H9 (cell line): Measurements from ENCODE around the gene MS4A10. TPM values are rescaled to one million over a fixed set of nuclear protein-coding genes. Genes with fewer than 3 reads are reported as not detected.

Source experiments
- DNase-seq: peaks from one replicate; pipeline ENCODE4 v3.0.0-alpha.2; 2017
- H2AFZ ChIP-seq: one replicate; pipeline ENCODE4 v1.6.1; 2013; ENCODE audit warnings: mild to moderate bottlenecking, low read length, control low read depth, moderate library complexity
- H2AK5ac ChIP-seq: 2 replicates; pipeline ENCODE4 v1.6.1; 2013; ENCODE audit warnings: low read length, control low read depth, mixed read lengths; ENCODE audit not compliant: insufficient read length
- H2BK120ac ChIP-seq: one replicate; pipeline ENCODE4 v1.6.1; 2013; ENCODE audit warnings: low read depth, mild to moderate bottlenecking, low read length, control low read depth, inconsistent platforms; ENCODE audit not compliant: poor library complexity, severe bottlenecking
- H2BK12ac ChIP-seq: 2 replicates; pipeline ENCODE4 v1.6.1; 2013; ENCODE audit warnings: low read length, control low read depth, mixed read lengths, low read depth; ENCODE audit not compliant: insufficient read length
- H2BK15ac ChIP-seq: 2 replicates; pipeline ENCODE4 v1.6.1; 2013; ENCODE audit warnings: low read depth, low read length, control low read depth
- H2BK20ac ChIP-seq: one replicate; pipeline ENCODE4 v1.6.1; 2013; ENCODE audit warnings: low read depth, mild to moderate bottlenecking, low read length, control low read depth, inconsistent platforms; ENCODE audit not compliant: poor library complexity, severe bottlenecking
- H2BK5ac ChIP-seq: 2 replicates; pipeline ENCODE4 v1.6.1; 2013; ENCODE audit warnings: low read length, control low read depth, mixed read lengths; ENCODE audit not compliant: insufficient read length
- H3K14ac ChIP-seq: 2 replicates; pipeline ENCODE4 v1.6.1; 2013; ENCODE audit warnings: low read length, control low read depth; ENCODE audit not compliant: insufficient read depth
- H3K18ac ChIP-seq: 2 replicates; pipeline ENCODE4 v1.6.1; 2013; ENCODE audit warnings: low read depth, mild to moderate bottlenecking, mixed read lengths, low read length, control low read depth; ENCODE audit not compliant: insufficient read length
- H3K23ac ChIP-seq: 2 replicates; pipeline ENCODE4 v1.6.1; 2013; ENCODE audit warnings: low read length, control low read depth, mixed read lengths, low read depth; ENCODE audit not compliant: insufficient read length
- H3K23me2 ChIP-seq: 2 replicates; pipeline ENCODE4 v1.6.1; 2013; ENCODE audit warnings: low read depth, mild to moderate bottlenecking, mixed read lengths, low read length, control low read depth; ENCODE audit not compliant: insufficient read length, poor library complexity, severe bottlenecking
- H3K27ac ChIP-seq: 2 replicates; pipeline ENCODE4 v1.5.1; 2013; ENCODE audit warnings: low read length, control low read depth, mixed read lengths, low read depth; ENCODE audit not compliant: insufficient read length
- H3K27me3 ChIP-seq: 2 replicates; pipeline ENCODE4 v1.6.1; 2013; ENCODE audit warnings: low read length, control low read depth, inconsistent platforms; ENCODE audit not compliant: insufficient read depth
- H3K4ac ChIP-seq: 2 replicates; pipeline ENCODE4 v1.6.1; 2013; ENCODE audit warnings: low read depth, mild to moderate bottlenecking, control low read depth, inconsistent platforms, low read length, moderate library complexity
- H3K4me1 ChIP-seq: 2 replicates; pipeline ENCODE4 v1.6.1; 2013; ENCODE audit warnings: low read length, control low read depth, inconsistent platforms; ENCODE audit not compliant: insufficient read depth
- H3K4me2 ChIP-seq: 2 replicates; pipeline ENCODE4 v1.6.1; 2013; ENCODE audit warnings: low read length, control low read depth, mixed read lengths; ENCODE audit not compliant: insufficient read length, insufficient read depth
- H3K56ac ChIP-seq: 2 replicates; pipeline ENCODE4 v1.6.1; 2013; ENCODE audit warnings: low read depth, mild to moderate bottlenecking, mixed read lengths, low read length, control low read depth; ENCODE audit not compliant: insufficient read length
- H3K79me1 ChIP-seq: 2 replicates; pipeline ENCODE4 v1.6.1; 2013; ENCODE audit warnings: low read depth, mild to moderate bottlenecking, moderate library complexity, low read length, control low read depth, inconsistent platforms; ENCODE audit not compliant: insufficient read depth, poor library complexity, severe bottlenecking
- H3K79me2 ChIP-seq: 2 replicates; pipeline ENCODE4 v1.6.1; 2013; ENCODE audit warnings: low read length, control low read depth, inconsistent platforms; ENCODE audit not compliant: insufficient read depth
- H3K9ac ChIP-seq: 2 replicates; pipeline ENCODE4 v1.6.1; 2013; ENCODE audit warnings: low read length, control low read depth, mixed read lengths; ENCODE audit not compliant: insufficient read length; ENCODE audit errors: extremely low read depth
- H3K9me3 ChIP-seq: one replicate; pipeline ENCODE4 v1.6.1; 2013; ENCODE audit warnings: low read depth, low read length, inconsistent platforms; ENCODE audit not compliant: control insufficient read depth
- H3T11ph ChIP-seq: one replicate; pipeline ENCODE4 v1.6.1; 2013; ENCODE audit warnings: mild to moderate bottlenecking, low read length, control low read depth, inconsistent platforms
- H4K20me1 ChIP-seq: one replicate; pipeline ENCODE4 v1.6.1; 2013; ENCODE audit not compliant: control insufficient read depth, insufficient read length, insufficient read depth
- H4K5ac ChIP-seq: 2 replicates; pipeline ENCODE4 v1.6.1; 2013; ENCODE audit warnings: low read depth, mild to moderate bottlenecking, mixed read lengths, low read length, control low read depth; ENCODE audit not compliant: insufficient read length
- H4K8ac ChIP-seq: replicated peaks from 2 replicates; pipeline ENCODE4 v1.6.1; 2013; ENCODE audit warnings: low read length, control low read depth, mixed read lengths, low read depth; ENCODE audit not compliant: insufficient read length
- H4K91ac ChIP-seq: 2 replicates; pipeline ENCODE4 v1.6.1; 2013; ENCODE audit warnings: low read depth, mild to moderate bottlenecking, moderate library complexity, mixed read lengths, low read length, control low read depth; ENCODE audit not compliant: insufficient read length
- H3K27ac Mint-ChIP-seq, 3 experiments: 2 replicates in 2 of 3; 3 replicates in 1 of 3; pipeline ENCODE4 v1.8.0; 2020 to 2021; ENCODE audit warnings: mixed read lengths in 3 of 3, mild to moderate bottlenecking in 1 of 3, moderate library complexity in 1 of 3
- H3K27me3 Mint-ChIP-seq: 2 replicates; pipeline ENCODE4 v1.8.0; 2021; ENCODE audit warnings: low read depth, mild to moderate bottlenecking, moderate library complexity, mixed read lengths
- H3K36me3 Mint-ChIP-seq, 3 experiments: 2 replicates in 2 of 3; 3 replicates in 1 of 3; pipeline ENCODE4 v1.8.0; 2020 to 2021; ENCODE audit warnings: low read depth in 3 of 3, mixed read lengths in 3 of 3; ENCODE audit not compliant: insufficient read depth in 1 of 3
- H3K4me1 Mint-ChIP-seq, 2 experiments: 2 replicates each; pipeline ENCODE4 v1.8.0; 2020; ENCODE audit warnings: mixed read lengths in 2 of 2
- H3K4me3 Mint-ChIP-seq, 2 experiments: 2 replicates in 1 of 2; 3 replicates in 1 of 2; pipeline ENCODE4 v1.8.0; 2020 to 2021; ENCODE audit warnings: mild to moderate bottlenecking in 2 of 2, mixed read lengths in 2 of 2, moderate library complexity in 1 of 2
- H3K9me3 Mint-ChIP-seq, 2 experiments: 2 replicates in 1 of 2; 3 replicates in 1 of 2; pipeline ENCODE4 v1.8.0; 2020; ENCODE audit warnings: mild to moderate bottlenecking in 2 of 2, mixed read lengths in 2 of 2, moderate library complexity in 1 of 2
- CTCF ChIP-seq: fragments of 200-600 bp; sonication (generic); conservative IDR thresholded peaks from 3 replicates; pipeline ENCODE4 v1.8.0; 2021; ENCODE audit warnings: antibody characterized with exemption, mild to moderate bottlenecking
- WGBS: extraction: QIAGEN DNeasy Blood & Tissue Kit; methylation state at CpG from one replicate; pipeline ENCODE4 v1.1.7; 2013; ENCODE audit warnings: missing lambda C conversion rate, low lambda C conversion rate, mixed read lengths; ENCODE audit not compliant: insufficient read length; ENCODE audit errors: extremely low coverage; 5-methylcytosine and 5-hydroxymethylcytosine counted together
- total RNA-seq: library from RNA; stranded (reverse); gene quantifications from 2 replicates; pipeline ENCODE4 v1.2.1, GENCODE V29; 2021

The MS4A10 gene
- total RNA-seq, 1 experiment from 2014 or later: not detected

DNA sequence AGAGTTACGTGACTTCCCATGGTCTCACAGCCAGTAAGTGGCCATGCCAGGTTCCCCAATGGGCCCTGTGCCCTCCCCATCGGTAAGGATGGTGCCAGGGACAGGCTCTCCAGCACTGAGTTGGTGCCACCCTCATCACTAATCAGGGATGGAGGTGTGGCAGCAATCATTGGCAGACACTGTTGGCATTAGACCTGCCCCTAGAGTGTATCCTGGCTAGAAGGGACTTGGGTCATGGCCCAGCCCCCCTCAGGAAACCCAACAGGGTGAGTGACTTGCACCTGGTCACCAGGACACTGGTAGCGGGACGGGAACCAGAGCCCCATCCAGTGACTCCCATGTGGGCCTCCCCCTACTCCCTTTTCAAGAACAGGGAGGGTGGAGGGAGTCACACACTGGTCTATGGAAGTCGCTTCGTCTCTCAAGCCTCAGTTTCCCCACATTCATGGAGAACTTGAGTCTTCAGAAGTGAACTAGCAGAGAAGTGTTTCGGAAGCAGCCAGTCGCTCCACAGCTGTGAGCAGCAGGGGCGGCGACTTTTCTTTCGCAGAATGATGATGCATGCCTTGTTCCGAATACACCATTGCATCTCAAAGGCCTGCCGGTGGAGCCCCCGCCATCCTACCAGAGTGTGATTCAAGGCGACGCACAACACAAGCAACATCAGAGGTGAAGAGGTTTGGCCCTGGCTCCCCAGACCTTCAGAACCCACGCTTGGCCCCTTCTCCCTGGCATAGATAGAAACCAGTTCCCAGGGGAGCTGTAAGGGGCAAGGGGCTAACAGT lies 12.9 kb downstream of the MS4A10 start:
- H3K27ac Mint-ChIP-seq: no peak overlapping the region; a peak in 1 of 7 replicates
- no peak overlapping the region for H2BK15ac ChIP-seq

More for the DNA sequence above, 12.9 kb downstream of the MS4A10 start:
- H2BK20ac ChIP-seq: no peak overlapping the region
- H3K4me2 ChIP-seq: no peak overlapping the region
- H3K27me3 ChIP-seq: no peaks in the 10 kb centered on the region
- H3T11ph ChIP-seq: no peak overlapping the region
- no peaks in the 10 kb centered on the region for H4K20me1 ChIP-seq
- no peak overlapping the region; the same call in 1 of the 2 replicates for H3K14ac ChIP-seq
- no peak overlapping the region for H2AFZ ChIP-seq
- Mint-ChIP-seq H3K9me3 (peaks cover 8 to 10% of the 10 kb centered on the region in 2 experiments; a peak in 4 of 5 replicates), H3K4me1 (no peaks in the 10 kb centered on the region; a peak in 1 of 4 replicates), H3K4me3 (no peak overlapping the region), H3K36me3 (no peaks in the 10 kb centered on the region), H3K27me3 (peaks cover 52% of the 10 kb centered on the region)
- H3K79me1 ChIP-seq: no peaks in the 10 kb centered on the region
- H3K79me2 ChIP-seq: no peaks in the 10 kb centered on the region
- H4K8ac ChIP-seq: no peak overlapping the region
- no peak for DNase-seq
- H3K4ac ChIP-seq: no peak overlapping the region
- H3K9ac ChIP-seq: no peak overlapping the region
- WGBS: no CpG with 5 or more reads among the region's 17 CpGs
- H3K18ac ChIP-seq: no peak overlapping the region
- no peak overlapping the region for H4K5ac ChIP-seq
- TF ChIP-seq CTCF: no peak
- no peaks in the 10 kb centered on the region for H3K9me3 ChIP-seq
- no peaks in the 10 kb centered on the region for H3K23me2 ChIP-seq
- no peak overlapping the region for H3K27ac ChIP-seq
- H3K23ac ChIP-seq: no peak overlapping the region
- no peak overlapping the region for H2BK12ac ChIP-seq
- H2BK120ac ChIP-seq: no peak overlapping the region
- no peak overlapping the region for H4K91ac ChIP-seq
- no peaks in the 10 kb centered on the region for H3K4me1 ChIP-seq
- H3K56ac ChIP-seq: no peak overlapping the region
- H2BK5ac ChIP-seq: no peak overlapping the region
- H2AK5ac ChIP-seq: no peak overlapping the region
